A549 (cell line): ENCODE measurements around the gene PRSS1. TPM values are rescaled to one million over a fixed set of nuclear protein-coding genes. Genes with fewer than 3 reads are reported as not detected.
A peak's percentile ranks its signal among the peaks of the same experiment; 100 is the strongest.
"Not testable (repeated sequence)": the region's sequence is repeated elsewhere in the genome, so short reads cannot be mapped to it uniquely, and the experiment has no call there.

Experiments used
- ATAC-seq, 2 experiments: fragments of 200-7000 bp in 1 of 2; fragments of >200 bp in 1 of 2; cut with Nextera tagmentation in 1 of 2; cut with Tn5 transposase in 1 of 2; 3 replicates each; pipeline versions ENCODE4 v1.8.0 to v1.9.1; 2018 to 2020; ENCODE audit warnings: mild to moderate bottlenecking in 1 of 2, moderate library complexity in 1 of 2
- CTCF ChIA-PET: fragments of 300-600 bp; sonication (Branson Sonifier 250); formaldehyde crosslinking; extraction: SDS; loops from one replicate; lab custom pipeline; 2021; ENCODE audit warnings: antibody characterized with exemption, inconsistent platforms; lab: Yijun Ruan, JAX
- POLR2A ChIA-PET: fragments of 350-600 bp; formaldehyde crosslinking; extraction: SDS; loops from one replicate; lab custom pipeline; 2021; ENCODE audit warnings: antibody characterized with exemption, inconsistent platforms; lab: Yijun Ruan, JAX
- DNase-seq, 2 experiments: peaks; one replicate each; pipeline versions ENCODE4 v3.0.0 to v3.0.0-alpha.2; 2011 to 2016; ENCODE audit warnings: low read depth in 1 of 2, low spot score in 1 of 2
- FAIRE-seq: peaks from 2 replicates; lab custom pipeline; 2011; peaks lifted over from hg19 to GRCh38; lab: Jason Lieb, UNC
- H3K27ac ChIP-seq, 2 experiments: fragments of >200 bp; sonication (Bioruptor Twin); formaldehyde crosslinking; 3 replicates each; pipeline ENCODE4 v1.5.1; 2016 to 2017
- H3K4me1 ChIP-seq: fragments of >200 bp; sonication (Bioruptor Twin); formaldehyde crosslinking; 3 replicates; pipeline ENCODE4 v1.6.1; 2016
- H3K4me2 ChIP-seq: fragments of >200 bp; sonication (Bioruptor Twin); formaldehyde crosslinking; 3 replicates; pipeline ENCODE4 v1.6.1; 2016
- H3K4me3 ChIP-seq: fragments of >200 bp; sonication (Bioruptor Twin); formaldehyde crosslinking; 3 replicates; pipeline ENCODE4 v1.5.1; 2016
- H3K9me3 ChIP-seq: fragments of >200 bp; sonication (Bioruptor Twin); formaldehyde crosslinking; 3 replicates; pipeline ENCODE4 v1.6.1; 2016
- CEBPB ChIP-seq, 2 experiments: fragments of >200 bp in 1 of 2; sonication (Bioruptor Twin) in 1 of 2; formaldehyde crosslinking in 1 of 2; IDR thresholded peaks; 2 replicates each; pipeline ENCODE4 v1.6.1; 2012 to 2016
- EHF ChIP-seq: fragments of 250-450 bp; sonication (Bioruptor Pico); IDR thresholded peaks from 2 replicates; pipeline ENCODE4 v1.5.0; 2020; ENCODE audit warnings: mild to moderate bottlenecking
- FOXS1 ChIP-seq: fragments of 250-450 bp; sonication (Bioruptor Pico); IDR thresholded peaks from 2 replicates; pipeline ENCODE4 v1.5.0; 2020; ENCODE audit warnings: mild to moderate bottlenecking, moderate library complexity
- GATA3 ChIP-seq: IDR thresholded peaks from 2 replicates; pipeline ENCODE4 v1.6.1; 2012; ENCODE audit warnings: borderline replicate concordance
- HOXA7 ChIP-seq: fragments of 250-450 bp; sonication (Bioruptor Pico); IDR thresholded peaks from 2 replicates; pipeline ENCODE4 v1.5.0; 2020; ENCODE audit warnings: mild to moderate bottlenecking, moderate library complexity
- HOXB13 ChIP-seq: fragments of 250-450 bp; sonication (Bioruptor Pico); IDR thresholded peaks from 2 replicates; pipeline ENCODE4 v1.5.0; 2020; ENCODE audit warnings: low read depth, mild to moderate bottlenecking, moderate library complexity
- HOXB5 ChIP-seq: fragments of 250-450 bp; sonication (Bioruptor Pico); IDR thresholded peaks from 2 replicates; pipeline ENCODE4 v1.5.0; 2020; ENCODE audit warnings: mild to moderate bottlenecking, moderate library complexity
- JUNB ChIP-seq: fragments of >200 bp; sonication (Bioruptor Twin); formaldehyde crosslinking; IDR thresholded peaks from 2 replicates; pipeline ENCODE4 v1.6.1; 2016
- MAFK ChIP-seq: fragments of 450-650 bp; IDR thresholded peaks from 2 replicates; pipeline ENCODE4 v1.6.1; 2014; ENCODE audit not compliant: partially characterized antibody
- POLR2A ChIP-seq: IDR thresholded peaks from 2 replicates; pipeline ENCODE4 v1.6.1; 2012; ENCODE audit warnings: mild to moderate bottlenecking, low read length
- RARB ChIP-seq: fragments of 250-450 bp; sonication (Bioruptor Pico); IDR thresholded peaks from 2 replicates; pipeline ENCODE4 v1.8.0; 2021; ENCODE audit warnings: mild to moderate bottlenecking, moderate library complexity
- RCOR1 ChIP-seq: fragments of 150-350 bp; IDR thresholded peaks from 2 replicates; pipeline ENCODE4 v1.6.1; 2014; ENCODE audit warnings: antibody characterized with exemption, low read length, low read depth
- RFX5 ChIP-seq: fragments of 450-650 bp; IDR thresholded peaks from 2 replicates; pipeline ENCODE4 v1.7.1; 2014; ENCODE audit warnings: antibody characterized with exemption, mild to moderate bottlenecking, moderate library complexity
- SMC3 ChIP-seq: fragments of >200 bp; sonication (Bioruptor Twin); formaldehyde crosslinking; IDR thresholded peaks from 3 replicates; pipeline ENCODE4 v1.6.1; 2018; ENCODE audit warnings: inconsistent platforms
- TFCP2L1 ChIP-seq: fragments of 250-450 bp; sonication (Bioruptor Pico); IDR thresholded peaks from 2 replicates; pipeline ENCODE4 v1.5.0; 2021; ENCODE audit warnings: mild to moderate bottlenecking
- WGBS: methylation state at CpG from one replicate; pipeline ENCODE4 v1.1.6; 2017; ENCODE audit errors: missing lambda C conversion rate; 5-methylcytosine and 5-hydroxymethylcytosine counted together
- polyA plus RNA-seq, 4 experiments: library from polyadenylated mRNA; depleted of rRNA in 3 of 4; stranded (reverse); fragments of >200 nt; fragmentation: RNase III in 1 of 4; extraction: RNeasy Plus Mini Kit Qiagen cat#74134 plus additional on column Dnase treatment in 1 of 4; gene quantifications; 2 replicates in 3 of 4; 3 replicates in 1 of 4; pipeline ENCODE4 v1.2.3, GENCODE V29; 2011 to 2017
- TF ChIP-seq, protein P1 (sequence below): fragments of 250-450 bp; sonication (Bioruptor Pico); IDR thresholded peaks from 2 replicates; pipeline ENCODE4 v1.5.0; 2020; ENCODE audit warnings: low read depth, mild to moderate bottlenecking, moderate library complexity
- TF ChIP-seq, protein P2 (sequence below): IDR thresholded peaks from 2 replicates; pipeline ENCODE4 v1.6.1; 2012
- TF ChIP-seq, protein P3 (sequence below): IDR thresholded peaks from 2 replicates; pipeline ENCODE4 v1.6.1; 2012; ENCODE audit warnings: low read depth, borderline replicate concordance
- TF ChIP-seq, protein P4 (sequence below): fragments of >200 bp; sonication (Bioruptor Twin); formaldehyde crosslinking; IDR thresholded peaks from 3 replicates; pipeline ENCODE4 v1.5.1; 2016
- TF ChIP-seq, protein P5 (sequence below): fragments of 150-350 bp; IDR thresholded peaks from 2 replicates; pipeline ENCODE4 v1.6.1; 2014; ENCODE audit warnings: low read depth, mild to moderate bottlenecking, low read length
- TF ChIP-seq, protein P6 (sequence below): fragments of >200 bp; sonication (Bioruptor Twin); formaldehyde crosslinking; IDR thresholded peaks from 3 replicates; pipeline ENCODE4 v1.6.1; 2016
- TF ChIP-seq, protein P7 (sequence below): fragments of 450-650 bp; IDR thresholded peaks from 2 replicates; pipeline ENCODE4 v1.6.1; 2014; ENCODE audit warnings: antibody characterized with exemption

PRSS1 gene
- polyA plus RNA-seq, 2 of the 4 experiments (the other 2 are of a cell fraction) = not detected

DNA sequence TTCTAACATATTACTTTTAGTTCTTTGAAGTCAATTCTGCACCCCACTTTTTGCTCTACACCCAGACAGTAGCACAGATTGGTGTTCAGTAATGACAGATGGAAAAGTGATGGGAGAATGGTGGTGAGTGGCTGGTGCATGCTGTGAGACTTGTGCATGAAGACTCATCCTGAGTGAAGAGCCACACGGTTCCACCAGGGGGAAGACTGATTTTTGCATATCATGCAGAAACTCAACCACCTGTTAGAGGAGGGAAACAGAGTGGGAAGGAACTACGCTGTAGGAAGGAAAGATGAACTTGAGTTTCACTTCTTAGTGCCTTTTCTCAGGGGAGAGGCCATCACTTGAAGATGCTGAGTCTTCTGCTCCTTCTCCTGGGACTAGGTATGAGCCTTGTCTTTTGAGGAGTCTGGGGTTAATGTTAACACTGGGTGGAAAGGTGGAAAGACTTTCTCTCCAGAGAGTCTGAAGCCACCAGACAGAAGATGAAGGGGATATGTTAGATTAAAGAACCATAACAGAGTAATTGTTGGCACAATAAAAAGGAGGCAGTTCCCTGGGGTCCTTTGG lies 9.3 kb upstream of the PRSS1 start:
- WGBS = 0% methylated on average over 2 of the region's 2 CpGs
- Histone ChIP-seq H3K9me3 (no peaks in the 10 kb centered on the region), H3K27ac (no peak overlapping the region), H3K4me2 (no peak overlapping the region), H3K4me1 (no peaks in the 10 kb centered on the region), H3K4me3 (no peak overlapping the region)
- TF ChIP-seq MAFK = peak; percentile 37
- TF ChIP-seq, protein P1, sequence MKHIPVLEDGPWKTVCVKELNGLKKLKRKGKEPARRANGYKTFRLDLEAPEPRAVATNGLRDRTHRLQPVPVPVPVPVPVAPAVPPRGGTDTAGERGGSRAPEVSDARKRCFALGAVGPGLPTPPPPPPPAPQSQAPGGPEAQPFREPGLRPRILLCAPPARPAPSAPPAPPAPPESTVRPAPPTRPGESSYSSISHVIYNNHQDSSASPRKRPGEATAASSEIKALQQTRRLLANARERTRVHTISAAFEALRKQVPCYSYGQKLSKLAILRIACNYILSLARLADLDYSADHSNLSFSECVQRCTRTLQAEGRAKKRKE = no peak
- TF ChIP-seq HOXB13 (CRISPR knock-in tag) = no peak
- no peak for FAIRE-seq
- ATAC-seq = peak in 1 of 2 experiments; percentile 62; a peak in 2 of 6 replicates
- ChIA-PET POLR2A (no interaction called here), CTCF (interaction anchor here (0.6 kb wide), 1 partner anchor 216 kb away, joined by 3 read pairs; no protein-coding TSS in a partner anchor)
- no peak for DNase-seq

DNA sequence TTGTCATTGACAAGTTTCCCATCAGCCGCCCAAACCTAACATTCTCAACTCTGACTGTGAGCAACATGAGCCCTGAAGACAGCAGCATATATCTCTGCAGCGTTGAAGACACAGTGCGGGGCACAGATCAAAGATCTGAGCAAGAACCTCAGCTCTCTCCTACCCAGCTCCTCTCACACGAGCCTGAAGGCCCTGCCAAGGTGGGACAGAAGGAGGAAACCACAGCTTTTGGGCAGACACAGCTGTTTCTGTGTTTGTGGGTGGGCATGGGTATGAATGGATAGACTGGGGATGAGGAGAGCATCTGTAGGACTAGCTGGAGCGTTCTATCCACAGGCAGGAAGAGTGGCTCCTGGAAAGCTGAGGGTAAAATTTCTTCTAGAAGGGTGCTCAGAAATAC lies 8.5 kb upstream of the PRSS1 start:
- WGBS = 0% methylated on average over 5 of the region's 5 CpGs
- Histone ChIP-seq H3K9me3 (no peaks in the 10 kb centered on the region), H3K4me2 (no peak overlapping the region), H3K4me3 (no peak overlapping the region), H3K27ac (no peak overlapping the region), H3K4me1 (no peaks in the 10 kb centered on the region)
- FAIRE-seq (no peak), ATAC-seq (no peak), DNase-seq (no peak)
- POLR2A ChIA-PET = no interaction called here
- TF ChIP-seq RCOR1 = no peak
- no peak for TF ChIP-seq HOXB5 (CRISPR knock-in tag)
- TF ChIP-seq CEBPB (IDR thresholded peaks at IDR 0.05) = no peak
- no peak for TF ChIP-seq EHF (CRISPR knock-in tag)
- TF ChIP-seq JUNB = no peak
- no peak for TF ChIP-seq POLR2A
- no peak for TF ChIP-seq SMC3
- TF ChIP-seq TFCP2L1 (CRISPR knock-in tag) = no peak
- TF ChIP-seq RFX5 = no peak
- TF ChIP-seq, protein P2, sequence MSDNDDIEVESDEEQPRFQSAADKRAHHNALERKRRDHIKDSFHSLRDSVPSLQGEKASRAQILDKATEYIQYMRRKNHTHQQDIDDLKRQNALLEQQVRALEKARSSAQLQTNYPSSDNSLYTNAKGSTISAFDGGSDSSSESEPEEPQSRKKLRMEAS = no peak
- TF ChIP-seq, protein P3, sequence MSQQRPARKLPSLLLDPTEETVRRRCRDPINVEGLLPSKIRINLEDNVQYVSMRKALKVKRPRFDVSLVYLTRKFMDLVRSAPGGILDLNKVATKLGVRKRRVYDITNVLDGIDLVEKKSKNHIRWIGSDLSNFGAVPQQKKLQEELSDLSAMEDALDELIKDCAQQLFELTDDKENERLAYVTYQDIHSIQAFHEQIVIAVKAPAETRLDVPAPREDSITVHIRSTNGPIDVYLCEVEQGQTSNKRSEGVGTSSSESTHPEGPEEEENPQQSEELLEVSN = no peak
- TF ChIP-seq, protein P4, sequence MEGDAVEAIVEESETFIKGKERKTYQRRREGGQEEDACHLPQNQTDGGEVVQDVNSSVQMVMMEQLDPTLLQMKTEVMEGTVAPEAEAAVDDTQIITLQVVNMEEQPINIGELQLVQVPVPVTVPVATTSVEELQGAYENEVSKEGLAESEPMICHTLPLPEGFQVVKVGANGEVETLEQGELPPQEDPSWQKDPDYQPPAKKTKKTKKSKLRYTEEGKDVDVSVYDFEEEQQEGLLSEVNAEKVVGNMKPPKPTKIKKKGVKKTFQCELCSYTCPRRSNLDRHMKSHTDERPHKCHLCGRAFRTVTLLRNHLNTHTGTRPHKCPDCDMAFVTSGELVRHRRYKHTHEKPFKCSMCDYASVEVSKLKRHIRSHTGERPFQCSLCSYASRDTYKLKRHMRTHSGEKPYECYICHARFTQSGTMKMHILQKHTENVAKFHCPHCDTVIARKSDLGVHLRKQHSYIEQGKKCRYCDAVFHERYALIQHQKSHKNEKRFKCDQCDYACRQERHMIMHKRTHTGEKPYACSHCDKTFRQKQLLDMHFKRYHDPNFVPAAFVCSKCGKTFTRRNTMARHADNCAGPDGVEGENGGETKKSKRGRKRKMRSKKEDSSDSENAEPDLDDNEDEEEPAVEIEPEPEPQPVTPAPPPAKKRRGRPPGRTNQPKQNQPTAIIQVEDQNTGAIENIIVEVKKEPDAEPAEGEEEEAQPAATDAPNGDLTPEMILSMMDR = no peak
- TF ChIP-seq HOXA7 = no peak
- TF ChIP-seq, protein P5, sequence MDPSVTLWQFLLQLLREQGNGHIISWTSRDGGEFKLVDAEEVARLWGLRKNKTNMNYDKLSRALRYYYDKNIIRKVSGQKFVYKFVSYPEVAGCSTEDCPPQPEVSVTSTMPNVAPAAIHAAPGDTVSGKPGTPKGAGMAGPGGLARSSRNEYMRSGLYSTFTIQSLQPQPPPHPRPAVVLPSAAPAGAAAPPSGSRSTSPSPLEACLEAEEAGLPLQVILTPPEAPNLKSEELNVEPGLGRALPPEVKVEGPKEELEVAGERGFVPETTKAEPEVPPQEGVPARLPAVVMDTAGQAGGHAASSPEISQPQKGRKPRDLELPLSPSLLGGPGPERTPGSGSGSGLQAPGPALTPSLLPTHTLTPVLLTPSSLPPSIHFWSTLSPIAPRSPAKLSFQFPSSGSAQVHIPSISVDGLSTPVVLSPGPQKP = no peak
- TF ChIP-seq, protein P6, sequence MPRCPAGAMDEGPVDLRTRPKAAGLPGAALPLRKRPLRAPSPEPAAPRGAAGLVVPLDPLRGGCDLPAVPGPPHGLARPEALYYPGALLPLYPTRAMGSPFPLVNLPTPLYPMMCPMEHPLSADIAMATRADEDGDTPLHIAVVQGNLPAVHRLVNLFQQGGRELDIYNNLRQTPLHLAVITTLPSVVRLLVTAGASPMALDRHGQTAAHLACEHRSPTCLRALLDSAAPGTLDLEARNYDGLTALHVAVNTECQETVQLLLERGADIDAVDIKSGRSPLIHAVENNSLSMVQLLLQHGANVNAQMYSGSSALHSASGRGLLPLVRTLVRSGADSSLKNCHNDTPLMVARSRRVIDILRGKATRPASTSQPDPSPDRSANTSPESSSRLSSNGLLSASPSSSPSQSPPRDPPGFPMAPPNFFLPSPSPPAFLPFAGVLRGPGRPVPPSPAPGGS = no peak
- TF ChIP-seq FOXS1 (CRISPR knock-in tag) = no peak
- no peak for TF ChIP-seq RARB (CRISPR knock-in tag)
- TF ChIP-seq, protein P7, sequence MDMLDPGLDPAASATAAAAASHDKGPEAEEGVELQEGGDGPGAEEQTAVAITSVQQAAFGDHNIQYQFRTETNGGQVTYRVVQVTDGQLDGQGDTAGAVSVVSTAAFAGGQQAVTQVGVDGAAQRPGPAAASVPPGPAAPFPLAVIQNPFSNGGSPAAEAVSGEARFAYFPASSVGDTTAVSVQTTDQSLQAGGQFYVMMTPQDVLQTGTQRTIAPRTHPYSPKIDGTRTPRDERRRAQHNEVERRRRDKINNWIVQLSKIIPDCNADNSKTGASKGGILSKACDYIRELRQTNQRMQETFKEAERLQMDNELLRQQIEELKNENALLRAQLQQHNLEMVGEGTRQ = no peak
- no peak for TF ChIP-seq GATA3
- CTCF ChIA-PET = interaction anchor here (0.6 kb wide), 1 partner anchor 215 kb away, joined by 3 read pairs; no protein-coding TSS in a partner anchor

DNA sequence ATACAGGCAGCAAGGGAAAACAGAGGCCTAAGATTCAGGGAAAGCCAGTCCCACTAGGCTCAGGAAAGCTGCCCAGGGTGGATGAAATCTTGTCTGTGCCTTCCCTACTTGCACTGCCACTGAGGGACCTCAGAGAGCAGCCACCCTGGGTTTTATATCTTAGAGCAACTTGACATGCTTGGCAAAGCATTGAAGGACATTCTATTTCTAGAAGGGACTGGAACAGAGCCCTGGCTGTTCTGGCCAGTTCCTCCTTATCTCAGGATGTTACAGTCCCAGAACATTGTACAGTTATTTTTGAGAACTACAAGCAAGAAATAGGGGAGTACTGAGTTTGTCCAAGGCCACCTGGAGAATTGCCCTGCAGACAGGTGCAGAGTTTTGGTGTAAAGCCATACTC lies 7.3 kb upstream of the PRSS1 start:
- DNase-seq, H3K4me3 ChIP-seq, POLR2A ChIA-PET, CTCF ChIA-PET, H3K4me1 ChIP-seq, H3K27ac ChIP-seq, H3K4me2 ChIP-seq, FAIRE-seq, ATAC-seq, H3K9me3 ChIP-seq: not testable (repeated sequence)
